HepG2 (cell line): ENCODE measurements around the gene TAF6. TPM values are rescaled to one million over a fixed set of nuclear protein-coding genes. Genes with fewer than 3 reads are reported as not detected.
A peak's percentile ranks its signal among the peaks of the same experiment; 100 is the strongest.

Experiments used
- JDP2 ChIP-seq: sonication (generic); formaldehyde crosslinking; IDR thresholded peaks from 2 replicates; pipeline ENCODE4 v1.8.1; 2022; ENCODE audit warnings: missing genetic modification reagents, borderline replicate concordance
- MXD4 ChIP-seq: IDR thresholded peaks from 2 replicates; pipeline ENCODE4 v1.6.1; 2016; ENCODE audit warnings: mild to moderate bottlenecking, missing biosample characterization, missing genetic modification reagents
- NBN ChIP-seq: fragments of 450-650 bp; conservative IDR thresholded peaks from 2 replicates; pipeline ENCODE4 v1.6.1; 2017
- PCBP1 ChIP-seq: fragments of 200-400 bp; formaldehyde crosslinking; IDR thresholded peaks from 2 replicates; pipeline ENCODE4 v1.6.1; 2017; ENCODE audit warnings: mild to moderate bottlenecking, low read depth, low read length, borderline replicate concordance
- SETDB1 ChIP-seq: sonication (generic); formaldehyde crosslinking; IDR thresholded peaks from 2 replicates; pipeline ENCODE4 v1.5.1; 2020; ENCODE audit warnings: missing genetic modification reagents, mild to moderate bottlenecking, borderline replicate concordance
- SKI ChIP-seq: fragments of 450-650 bp; IDR thresholded peaks from one replicate; pipeline ENCODE4 v1.6.1; 2018; ENCODE audit warnings: mild to moderate bottlenecking; ENCODE audit not compliant: partially characterized antibody
- SOX6 ChIP-seq, 2 experiments: fragments of 450-650 bp in 1 of 2; sonication (generic) in 1 of 2; formaldehyde crosslinking in 1 of 2; IDR thresholded peaks; 2 replicates each; pipeline versions ENCODE4 v1.4.0 to v1.6.1; 2017 to 2020; ENCODE audit warnings: antibody characterized with exemption in 1 of 2, mild to moderate bottlenecking in 1 of 2, missing genetic modification reagents in 1 of 2
- TARDBP ChIP-seq: sonication (generic); formaldehyde crosslinking; IDR thresholded peaks from 2 replicates; pipeline ENCODE4 v1.8.0; 2022; ENCODE audit warnings: mild to moderate bottlenecking, missing genetic modification reagents
- ZHX1 ChIP-seq: sonication (generic); formaldehyde crosslinking; IDR thresholded peaks from 2 replicates; pipeline ENCODE4 v1.8.1; 2022; ENCODE audit warnings: low read depth, mild to moderate bottlenecking, missing genetic modification reagents
- ZMYM4 ChIP-seq: sonication (generic); formaldehyde crosslinking; IDR thresholded peaks from 2 replicates; pipeline ENCODE4 v1.8.1; 2023; ENCODE audit warnings: mild to moderate bottlenecking, missing genetic modification reagents
- ZNF10 ChIP-seq: sonication (generic); formaldehyde crosslinking; IDR thresholded peaks from 2 replicates; pipeline ENCODE4 v1.4.0; 2020; ENCODE audit warnings: mild to moderate bottlenecking, low read depth, missing genetic modification reagents, borderline replicate concordance
- ZNF253 ChIP-seq: sonication (generic); formaldehyde crosslinking; IDR thresholded peaks from 2 replicates; pipeline ENCODE4 v1.8.0; 2022; ENCODE audit warnings: mild to moderate bottlenecking, missing genetic modification reagents, borderline replicate concordance
- ZNF484 ChIP-seq: sonication (generic); formaldehyde crosslinking; IDR thresholded peaks from 2 replicates; pipeline ENCODE4 v1.5.1; 2020; ENCODE audit warnings: mild to moderate bottlenecking, low read depth, missing genetic modification reagents, borderline replicate concordance
- ZNF577 ChIP-seq: sonication (generic); formaldehyde crosslinking; IDR thresholded peaks from 2 replicates; pipeline ENCODE4 v1.4.0; 2020; ENCODE audit warnings: mild to moderate bottlenecking, low read depth, missing genetic modification reagents, borderline replicate concordance
- polyA plus RNA-seq, 8 experiments: library from polyadenylated mRNA; depleted of rRNA in 3 of 8; stranded (reverse) in 7 of 8; unstranded in 1 of 8; fragments of >200 nt; fragmentation: Illumina TruSeq in 4 of 8; extraction: Trizol in 4 of 8; gene quantifications; 2 replicates each; pipeline versions ENCODE4 v1.2.1 to v1.2.3, GENCODE V29; 2011 to 2016; ENCODE audit warnings: low read depth in 4 of 8, missing spikeins in 1 of 8, mixed read lengths in 1 of 8; ENCODE audit not compliant: insufficient read depth in 1 of 8
- total RNA-seq, 5 experiments: library from RNA; depleted of rRNA; stranded (reverse); fragments of >200 nt; fragmentation: Illumina TruSeq; extraction: Trizol; gene quantifications; 2 replicates each; pipeline ENCODE4 v1.2.3, GENCODE V29; 2016; ENCODE audit warnings: low read depth in 1 of 5
- TF ChIP-seq, protein P1 (sequence below): sonication (generic); formaldehyde crosslinking; IDR thresholded peaks from 2 replicates; pipeline ENCODE4 v1.8.0; 2022; ENCODE audit warnings: missing genetic modification reagents, low read depth, mild to moderate bottlenecking, borderline replicate concordance
- TF ChIP-seq, protein P2 (sequence below): sonication (generic); formaldehyde crosslinking; IDR thresholded peaks from 2 replicates; pipeline ENCODE4 v1.4.0; 2020; ENCODE audit warnings: missing genetic modification reagents
- TF ChIP-seq, protein P3 (sequence below): sonication (generic); formaldehyde crosslinking; IDR thresholded peaks from 2 replicates; pipeline ENCODE4 v1.5.1; 2020; ENCODE audit warnings: mild to moderate bottlenecking, missing genetic modification reagents, moderate library complexity

Gene TAF6
- total and polyA plus RNA-seq, 2 of the 13 experiments (the other 11 are each of a cell fraction or from before 2014, with no cell fraction given): 12.9 to 18.8 TPM

DNA sequence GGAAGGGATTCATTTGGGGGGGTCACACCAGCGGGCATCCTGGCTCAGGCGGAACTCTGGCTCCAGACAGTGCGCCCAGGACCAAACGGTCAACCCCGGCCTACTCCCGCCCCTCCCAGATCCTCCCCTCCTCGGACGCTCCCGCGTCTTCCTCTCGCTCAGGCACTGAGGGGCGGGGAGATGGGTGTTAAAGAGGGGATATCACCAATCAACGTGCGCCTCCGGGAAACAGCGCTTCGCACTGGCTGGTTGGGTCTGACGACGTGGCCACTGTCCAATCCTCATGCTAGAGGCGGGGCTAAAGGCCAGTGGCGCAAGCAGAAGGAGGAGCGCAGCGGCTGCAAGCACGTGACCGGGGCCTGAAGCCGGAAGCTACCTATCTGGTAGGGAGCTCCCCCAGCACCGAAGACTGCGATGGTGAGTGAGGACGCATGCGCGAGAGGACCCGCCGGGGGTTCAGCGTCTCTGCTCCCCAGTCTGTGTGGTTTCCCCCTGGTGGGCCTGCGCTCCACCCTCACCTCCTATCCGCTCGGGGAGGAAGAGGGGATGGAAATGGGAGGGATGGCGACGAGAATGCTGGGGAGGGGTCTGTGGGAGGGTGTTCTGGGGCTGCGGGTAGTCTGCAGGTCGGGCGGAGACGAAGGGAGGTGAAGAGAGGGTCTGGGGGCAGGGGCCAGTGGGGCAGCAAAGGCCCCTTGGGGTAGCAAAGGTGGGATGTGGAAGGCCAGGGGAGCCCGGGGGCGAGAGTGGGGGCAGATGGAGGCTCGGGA lies 29.6 kb upstream of the TAF6 start, which contains the start of gene LAMTOR4 (continued):
- TF ChIP-seq, protein P1, sequence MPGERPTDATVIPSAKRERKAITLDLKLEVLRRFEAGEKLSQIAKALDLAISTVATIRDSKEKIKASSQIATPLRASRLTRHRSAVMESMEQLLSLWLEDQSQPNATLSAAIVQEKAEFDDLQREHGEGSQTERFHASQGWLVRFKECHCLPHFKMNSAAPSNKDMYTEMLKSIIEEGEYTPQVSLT (CRISPR knock-in tag): no peak
- TF ChIP-seq TARDBP (CRISPR knock-in tag) (peak; percentile 42; the same call in 1 of the 2 replicates), NBN (no peak), SKI (peak; percentile 7), ZNF10 (CRISPR knock-in tag) (no peak), ZNF577 (no peak), PCBP1 (peak; percentile 77; the same call in 1 of the 2 replicates), ZNF484 (CRISPR knock-in tag) (no peak), MXD4 (CRISPR knock-in tag) (peak; percentile 53), ZHX1 (CRISPR knock-in tag) (no peak), JDP2 (CRISPR knock-in tag) (no peak), ZNF253 (CRISPR knock-in tag) (no peak), SETDB1 (CRISPR knock-in tag) (no peak), SOX6 (IDR thresholded peaks at IDR 0.05) (no peak), SOX6 (CRISPR knock-in tag; IDR thresholded peaks at IDR 0.05) (no peak), ZMYM4 (CRISPR knock-in tag) (peak; percentile 89)
- TF ChIP-seq, protein P2, sequence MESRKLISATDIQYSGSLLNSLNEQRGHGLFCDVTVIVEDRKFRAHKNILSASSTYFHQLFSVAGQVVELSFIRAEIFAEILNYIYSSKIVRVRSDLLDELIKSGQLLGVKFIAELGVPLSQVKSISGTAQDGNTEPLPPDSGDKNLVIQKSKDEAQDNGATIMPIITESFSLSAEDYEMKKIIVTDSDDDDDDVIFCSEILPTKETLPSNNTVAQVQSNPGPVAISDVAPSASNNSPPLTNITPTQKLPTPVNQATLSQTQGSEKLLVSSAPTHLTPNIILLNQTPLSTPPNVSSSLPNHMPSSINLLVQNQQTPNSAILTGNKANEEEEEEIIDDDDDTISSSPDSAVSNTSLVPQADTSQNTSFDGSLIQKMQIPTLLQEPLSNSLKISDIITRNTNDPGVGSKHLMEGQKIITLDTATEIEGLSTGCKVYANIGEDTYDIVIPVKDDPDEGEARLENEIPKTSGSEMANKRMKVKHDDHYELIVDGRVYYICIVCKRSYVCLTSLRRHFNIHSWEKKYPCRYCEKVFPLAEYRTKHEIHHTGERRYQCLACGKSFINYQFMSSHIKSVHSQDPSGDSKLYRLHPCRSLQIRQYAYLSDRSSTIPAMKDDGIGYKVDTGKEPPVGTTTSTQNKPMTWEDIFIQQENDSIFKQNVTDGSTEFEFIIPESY (CRISPR knock-in tag): no peak
- TF ChIP-seq, protein P3, sequence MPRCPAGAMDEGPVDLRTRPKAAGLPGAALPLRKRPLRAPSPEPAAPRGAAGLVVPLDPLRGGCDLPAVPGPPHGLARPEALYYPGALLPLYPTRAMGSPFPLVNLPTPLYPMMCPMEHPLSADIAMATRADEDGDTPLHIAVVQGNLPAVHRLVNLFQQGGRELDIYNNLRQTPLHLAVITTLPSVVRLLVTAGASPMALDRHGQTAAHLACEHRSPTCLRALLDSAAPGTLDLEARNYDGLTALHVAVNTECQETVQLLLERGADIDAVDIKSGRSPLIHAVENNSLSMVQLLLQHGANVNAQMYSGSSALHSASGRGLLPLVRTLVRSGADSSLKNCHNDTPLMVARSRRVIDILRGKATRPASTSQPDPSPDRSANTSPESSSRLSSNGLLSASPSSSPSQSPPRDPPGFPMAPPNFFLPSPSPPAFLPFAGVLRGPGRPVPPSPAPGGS (CRISPR knock-in tag): 0 out of 2 replicates have a peak, but pooled peaks have one; percentile 50
